Measurements from ENCODE around the gene FIGNL1. TPM values are rescaled to one million over a fixed set of nuclear protein-coding genes. Genes with fewer than 3 reads are reported as not detected.

Gene FIGNL1
- total RNA-seq, 4 donors from 2014 or later = 6.5 to 16.1 (median 7.5) TPM

DNA sequence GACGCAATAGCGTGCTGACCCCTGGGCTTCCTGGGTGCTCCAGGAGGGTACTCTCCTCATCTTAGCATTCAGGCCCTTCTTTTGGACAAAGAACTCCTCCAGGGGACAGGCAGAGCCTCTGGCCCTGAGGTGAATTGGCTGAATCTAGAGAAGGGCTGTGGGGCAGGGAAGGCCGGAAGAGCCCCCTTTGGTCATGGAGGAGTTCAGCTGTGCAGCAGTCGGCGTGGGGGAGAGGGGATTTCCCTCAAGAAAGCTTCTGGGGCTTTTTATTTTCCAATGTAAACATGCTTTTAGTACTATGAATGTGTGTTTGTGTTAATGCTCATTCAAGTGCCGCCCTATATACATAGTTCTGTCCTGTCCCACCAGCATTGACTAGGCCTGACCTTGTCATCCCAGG is 38.8 kb downstream of the FIGNL1 start:
- TF ChIP-seq, protein P1, sequence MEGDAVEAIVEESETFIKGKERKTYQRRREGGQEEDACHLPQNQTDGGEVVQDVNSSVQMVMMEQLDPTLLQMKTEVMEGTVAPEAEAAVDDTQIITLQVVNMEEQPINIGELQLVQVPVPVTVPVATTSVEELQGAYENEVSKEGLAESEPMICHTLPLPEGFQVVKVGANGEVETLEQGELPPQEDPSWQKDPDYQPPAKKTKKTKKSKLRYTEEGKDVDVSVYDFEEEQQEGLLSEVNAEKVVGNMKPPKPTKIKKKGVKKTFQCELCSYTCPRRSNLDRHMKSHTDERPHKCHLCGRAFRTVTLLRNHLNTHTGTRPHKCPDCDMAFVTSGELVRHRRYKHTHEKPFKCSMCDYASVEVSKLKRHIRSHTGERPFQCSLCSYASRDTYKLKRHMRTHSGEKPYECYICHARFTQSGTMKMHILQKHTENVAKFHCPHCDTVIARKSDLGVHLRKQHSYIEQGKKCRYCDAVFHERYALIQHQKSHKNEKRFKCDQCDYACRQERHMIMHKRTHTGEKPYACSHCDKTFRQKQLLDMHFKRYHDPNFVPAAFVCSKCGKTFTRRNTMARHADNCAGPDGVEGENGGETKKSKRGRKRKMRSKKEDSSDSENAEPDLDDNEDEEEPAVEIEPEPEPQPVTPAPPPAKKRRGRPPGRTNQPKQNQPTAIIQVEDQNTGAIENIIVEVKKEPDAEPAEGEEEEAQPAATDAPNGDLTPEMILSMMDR (IDR thresholded peaks at IDR 0.05) = no peak
- DNase-seq (ENCODE audit: low spot score) (no peak), ATAC-seq (ENCODE audit: low FRiP score) (no peak)

DNA sequence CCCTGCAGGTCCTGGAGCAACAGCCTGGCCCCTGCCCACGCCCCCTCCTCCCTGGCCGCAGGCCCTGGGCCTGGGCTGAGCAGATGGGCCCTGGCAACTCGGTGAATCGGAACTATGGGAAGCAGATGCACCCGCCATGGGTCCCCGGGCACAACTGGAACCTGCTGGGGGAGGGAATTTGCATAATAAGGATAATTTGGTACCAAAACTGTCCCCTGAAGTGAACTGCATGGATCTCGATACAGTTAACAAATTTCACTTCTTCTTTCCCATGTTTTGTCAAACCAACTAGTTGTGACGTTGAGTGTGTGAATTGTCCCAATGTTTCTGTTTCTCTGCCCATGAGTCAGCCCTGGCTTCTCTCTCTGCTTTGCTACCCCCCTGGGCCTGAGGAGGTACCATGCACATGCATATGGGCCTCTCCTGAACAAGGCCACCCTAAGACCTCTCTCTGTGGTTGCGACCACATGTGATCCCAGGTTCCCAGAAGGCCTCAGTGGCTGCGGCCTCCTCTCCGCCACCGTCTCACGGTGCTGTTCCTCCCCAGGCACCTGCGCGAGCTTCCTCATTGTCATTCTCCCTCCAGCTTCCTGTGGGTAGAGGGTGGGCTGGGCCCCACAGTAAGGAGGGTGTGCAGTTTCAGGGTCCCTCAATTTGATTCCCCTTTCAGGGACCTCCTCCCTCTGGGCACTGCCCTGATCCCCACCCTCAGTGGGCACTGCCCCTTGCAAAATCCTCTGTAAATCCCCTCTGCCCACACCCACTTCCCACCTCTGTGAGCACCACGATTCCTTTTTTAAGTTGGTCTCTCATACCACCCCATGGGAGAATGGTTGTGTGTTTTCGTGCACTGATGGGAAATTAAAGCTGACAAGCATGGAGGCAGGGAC is 40.0 kb downstream of the FIGNL1 start:
- ATAC-seq (ENCODE audit: low FRiP score) = no peak
- TF ChIP-seq, protein P1 (IDR thresholded peaks at IDR 0.05) = no peak
- DNase-seq (ENCODE audit: low spot score) = no peak

DNA sequence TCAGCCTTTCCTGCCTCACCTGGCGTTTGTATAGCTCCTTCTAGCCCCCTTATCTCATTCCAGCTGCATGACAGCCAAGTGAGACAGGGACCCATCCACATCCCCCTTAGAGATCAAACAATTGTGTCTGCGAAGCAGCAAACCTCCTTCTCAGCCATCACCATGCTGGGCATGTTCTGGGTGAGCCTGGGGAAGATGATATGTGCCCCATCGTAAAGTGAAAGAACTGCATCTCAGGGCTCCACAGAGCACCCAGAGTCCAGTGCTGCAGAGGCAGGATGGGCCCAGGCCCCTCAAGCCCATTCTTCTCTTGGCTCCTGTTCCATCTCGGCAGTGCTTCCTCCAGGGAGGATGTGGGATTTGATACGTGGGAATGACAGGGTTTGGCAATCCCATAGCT is 43.2 kb downstream of the FIGNL1 start:
- DNase-seq (ENCODE audit: low spot score) = no peak
- no peak for ATAC-seq (ENCODE audit: low FRiP score)
- TF ChIP-seq, protein P1 (IDR thresholded peaks at IDR 0.05) = no peak

DNA sequence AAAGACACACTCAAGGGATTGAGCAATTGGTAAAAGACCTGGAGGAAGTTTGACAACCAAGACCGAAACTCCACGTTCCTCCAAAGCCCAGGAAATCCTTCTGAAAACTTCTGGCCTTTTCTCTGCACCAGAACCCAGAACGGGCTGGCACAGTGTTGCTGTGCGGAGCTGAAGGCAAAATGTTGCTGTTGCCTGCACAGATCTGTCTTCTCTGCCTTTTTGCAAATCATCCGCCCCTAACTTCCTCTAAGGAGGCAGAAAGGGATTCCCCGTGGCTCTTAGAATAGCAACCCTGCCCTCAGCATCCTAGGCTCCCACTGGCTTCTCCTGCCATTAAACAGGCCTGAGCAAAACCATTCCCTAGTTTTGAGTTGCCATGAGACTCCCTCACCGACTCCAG is 44.9 kb downstream of the FIGNL1 start:
- TF ChIP-seq, protein P1 (IDR thresholded peaks at IDR 0.05) = no peak
- DNase-seq (ENCODE audit: low spot score) = no peak
- ATAC-seq (ENCODE audit: low FRiP score) = no peak

DNA sequence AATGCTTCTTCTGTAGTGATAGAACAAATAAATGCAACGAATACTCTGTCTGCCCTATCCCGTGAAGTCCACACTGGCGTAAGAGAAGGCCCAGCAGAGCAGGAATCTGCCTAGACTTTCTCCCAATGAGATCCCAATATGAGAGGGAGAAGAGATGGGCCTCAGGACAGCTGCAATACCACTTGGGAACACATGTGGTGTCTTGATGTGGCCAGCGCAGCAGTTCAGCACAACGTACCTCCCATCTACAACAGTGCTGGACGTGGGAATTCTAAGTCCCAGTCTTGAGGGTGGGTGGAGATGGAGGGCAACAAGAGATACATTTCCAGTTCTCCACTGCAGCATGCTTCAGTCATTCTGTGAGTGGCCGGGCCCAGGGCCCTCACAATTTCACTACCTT is 45.8 kb downstream of the FIGNL1 start:
- no peak for DNase-seq (ENCODE audit: low spot score)
- no peak for ATAC-seq (ENCODE audit: low FRiP score)
- TF ChIP-seq, protein P1 (IDR thresholded peaks at IDR 0.05) = no peak

DNA sequence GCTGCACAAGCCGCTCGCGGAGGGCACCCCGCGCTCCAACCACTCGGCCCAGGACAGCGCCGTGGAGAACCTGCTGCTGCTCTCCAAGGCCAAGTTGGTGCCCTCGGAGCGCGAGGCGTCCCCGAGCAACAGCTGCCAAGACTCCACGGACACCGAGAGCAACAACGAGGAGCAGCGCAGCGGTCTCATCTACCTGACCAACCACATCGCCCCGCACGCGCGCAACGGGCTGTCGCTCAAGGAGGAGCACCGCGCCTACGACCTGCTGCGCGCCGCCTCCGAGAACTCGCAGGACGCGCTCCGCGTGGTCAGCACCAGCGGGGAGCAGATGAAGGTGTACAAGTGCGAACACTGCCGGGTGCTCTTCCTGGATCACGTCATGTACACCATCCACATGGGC is 50.0 kb downstream of the FIGNL1 start:
- TF ChIP-seq, protein P1 (IDR thresholded peaks at IDR 0.05) = no peak
- DNase-seq (ENCODE audit: low spot score) (no peak), ATAC-seq (ENCODE audit: low FRiP score) (no peak)

DNA sequence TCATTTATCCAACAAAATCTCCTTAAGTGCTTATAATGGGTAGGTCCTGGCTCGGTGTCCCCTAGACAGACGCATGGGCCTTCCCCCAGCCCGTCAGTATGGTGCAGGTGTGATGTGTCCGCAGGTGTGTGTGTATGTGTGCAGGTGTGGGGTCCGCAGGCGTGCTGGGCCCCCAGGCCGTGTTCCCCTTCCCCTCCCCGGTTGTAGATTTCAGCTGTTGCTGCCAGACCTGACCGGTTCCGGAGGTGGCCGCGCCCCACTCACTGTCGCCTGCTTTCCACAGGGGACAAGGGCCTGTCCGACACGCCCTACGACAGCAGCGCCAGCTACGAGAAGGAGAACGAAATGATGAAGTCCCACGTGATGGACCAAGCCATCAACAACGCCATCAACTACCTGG is 50.5 kb downstream of the FIGNL1 start:
- ATAC-seq (ENCODE audit: low FRiP score) = no peak

More for the DNA sequence above, 50.5 kb downstream of the FIGNL1 start:
- DNase-seq (ENCODE audit: low spot score) = no peak
- TF ChIP-seq, protein P1 (IDR thresholded peaks at IDR 0.05) = no peak
